Lung (tissue), 12 donors: ENCODE measurements around the gene SYNGR3. TPM values are rescaled to one million over a fixed set of nuclear protein-coding genes. Genes with fewer than 3 reads are reported as not detected.

Experiments
- ATAC-seq: fragments of 200-7000 bp; cut with Tn5 transposase; one replicate; pipeline ENCODE4 v1.9.1; 2020; ENCODE audit warnings: moderate number of reproducible peaks; ENCODE audit not compliant: insufficient read depth, low FRiP score
- DNase-seq, 3 donors: peaks; one replicate each; pipeline ENCODE4 v3.0.0-alpha.2; 2013 to 2017
- H3K27ac ChIP-seq, 2 donors: one replicate each; pipeline ENCODE4 v1.5.1; 2013; ENCODE audit warnings: mild to moderate bottlenecking in 2 of 2, moderate library complexity in 2 of 2, control low read depth in 1 of 2, inconsistent platforms in 1 of 2, low read depth in 1 of 2, low read length in 1 of 2
- H3K27me3 ChIP-seq, 3 donors: one replicate each; pipeline ENCODE4 v1.5.1; 2013; ENCODE audit warnings: low read length in 2 of 3; ENCODE audit not compliant: control insufficient read depth in 3 of 3, insufficient read depth in 3 of 3
- H3K36me3 ChIP-seq, 4 donors: one replicate each; pipeline ENCODE4 v1.5.1; 2013; ENCODE audit warnings: low read length in 4 of 4, mild to moderate bottlenecking in 1 of 4, moderate library complexity in 1 of 4; ENCODE audit not compliant: control insufficient read depth in 4 of 4, insufficient read depth in 4 of 4
- H3K4me1 ChIP-seq, 5 donors: one replicate each; pipeline ENCODE4 v1.5.1; 2013; ENCODE audit warnings: low read length in 5 of 5, mild to moderate bottlenecking in 2 of 5, moderate library complexity in 1 of 5; ENCODE audit not compliant: control insufficient read depth in 5 of 5, insufficient read depth in 5 of 5
- H3K4me3 ChIP-seq: one replicate; pipeline ENCODE4 v1.5.1; 2013; ENCODE audit warnings: mild to moderate bottlenecking, control low read depth, moderate library complexity
- H3K9ac ChIP-seq, 2 donors: one replicate each; pipeline ENCODE4 v1.5.1; 2013; ENCODE audit warnings: low read length in 2 of 2, control low read depth in 1 of 2; ENCODE audit not compliant: insufficient read depth in 1 of 2
- H3K9me3 ChIP-seq, 4 donors: one replicate each; pipeline ENCODE4 v1.5.1; 2013; ENCODE audit warnings: low read length in 3 of 4, mild to moderate bottlenecking in 1 of 4, moderate library complexity in 1 of 4; ENCODE audit not compliant: control insufficient read depth in 4 of 4, insufficient read depth in 3 of 4
- CTCF ChIP-seq: IDR thresholded peaks from 2 replicates; pipeline ENCODE4 v1.5.1; 2012; ENCODE audit warnings: mild to moderate bottlenecking; ENCODE audit errors: control extremely low read depth, extremely low read depth
- WGBS, 2 donors: extraction: QIAGEN DNeasy Blood & Tissue Kit; methylation state at CpG; one replicate each; pipeline ENCODE4 v1.1.7; 2013; 5-methylcytosine and 5-hydroxymethylcytosine counted together
- polyA plus RNA-seq, 2 donors: library from polyadenylated mRNA; stranded (reverse); fragments of 200-250 nt; gene quantifications; one replicate each; pipeline ENCODE4 v1.2.1, GENCODE V29; 2013
- total RNA-seq, 2 donors: library from RNA; depleted of rRNA in 1 of 2; stranded (reverse); fragments of >200 nt in 1 of 2; gene quantifications; one replicate each; pipeline ENCODE4 v1.2.1, GENCODE V29; 2014 to 2021
- donor health status: control.
- donor health status: control.
- donor health status: Bipolar disorder and iron deficiency.
- donor health status: healthy.
- donor health status: DM: yes; HTN: yes; CAD: no.

The SYNGR3 gene
- total and polyA plus RNA-seq, 4 donors: 0.10 to 0.69 (median 0.43) TPM

DNA sequence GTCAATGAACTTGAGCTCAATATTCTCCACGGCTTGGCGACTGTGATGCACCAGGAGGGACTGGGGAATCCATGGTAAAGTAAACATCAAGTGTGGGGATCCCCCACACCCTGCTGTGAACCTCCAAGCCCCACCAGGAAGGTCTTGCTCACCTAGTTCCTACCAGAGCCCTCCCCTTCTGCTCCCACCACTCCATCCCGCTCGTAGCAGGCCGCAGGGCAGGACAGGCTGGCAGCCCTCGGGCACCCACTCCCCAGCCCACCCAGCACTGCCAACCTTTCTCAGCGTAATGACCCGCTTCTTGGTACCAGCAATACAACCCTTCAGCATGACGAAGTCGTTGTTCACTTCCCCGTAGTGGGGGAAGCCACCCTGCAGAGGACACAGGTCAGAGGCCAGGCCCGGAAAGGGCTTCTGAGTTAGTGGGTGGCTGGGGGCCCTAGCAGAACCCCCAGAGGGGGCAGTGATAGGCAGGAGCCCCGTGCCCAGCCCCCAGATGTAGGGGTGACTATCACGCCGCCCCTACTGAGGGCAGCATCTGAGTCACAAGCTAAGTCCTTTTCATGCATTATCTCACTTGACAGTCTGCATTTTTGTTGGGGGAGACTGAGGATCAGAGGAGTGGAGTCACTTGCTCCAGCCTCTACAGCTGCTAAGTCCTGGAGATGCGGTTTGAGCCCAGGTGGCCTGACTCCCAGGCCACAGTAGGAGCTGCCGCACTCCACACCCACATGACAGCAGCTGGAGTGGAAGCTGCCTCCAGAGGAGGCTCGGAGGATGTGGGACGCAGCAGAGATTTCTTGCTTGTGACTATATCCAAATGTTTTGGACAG lies 44.0 kb upstream of the SYNGR3 start:
- H3K36me3 ChIP-seq: peaks cover 0 to 5% (median 0%) of the 10 kb centered on the region in 4 donors
- no peaks in the 10 kb centered on the region for H3K27me3 ChIP-seq
- H3K27ac ChIP-seq: no peak overlapping the region
- DNase-seq (no peak), ATAC-seq (no peak)
- no peaks in the 10 kb centered on the region for H3K9me3 ChIP-seq
- H3K4me1 ChIP-seq: peaks cover 0 to 12% (median 7%) of the 10 kb centered on the region in 5 donors
- TF ChIP-seq CTCF: no peak
- no peak overlapping the region for H3K4me3 ChIP-seq
- WGBS, 2 donors: 83 to 89% methylated on average over 19 of the region's 19 CpGs
- no peak overlapping the region for H3K9ac ChIP-seq

DNA sequence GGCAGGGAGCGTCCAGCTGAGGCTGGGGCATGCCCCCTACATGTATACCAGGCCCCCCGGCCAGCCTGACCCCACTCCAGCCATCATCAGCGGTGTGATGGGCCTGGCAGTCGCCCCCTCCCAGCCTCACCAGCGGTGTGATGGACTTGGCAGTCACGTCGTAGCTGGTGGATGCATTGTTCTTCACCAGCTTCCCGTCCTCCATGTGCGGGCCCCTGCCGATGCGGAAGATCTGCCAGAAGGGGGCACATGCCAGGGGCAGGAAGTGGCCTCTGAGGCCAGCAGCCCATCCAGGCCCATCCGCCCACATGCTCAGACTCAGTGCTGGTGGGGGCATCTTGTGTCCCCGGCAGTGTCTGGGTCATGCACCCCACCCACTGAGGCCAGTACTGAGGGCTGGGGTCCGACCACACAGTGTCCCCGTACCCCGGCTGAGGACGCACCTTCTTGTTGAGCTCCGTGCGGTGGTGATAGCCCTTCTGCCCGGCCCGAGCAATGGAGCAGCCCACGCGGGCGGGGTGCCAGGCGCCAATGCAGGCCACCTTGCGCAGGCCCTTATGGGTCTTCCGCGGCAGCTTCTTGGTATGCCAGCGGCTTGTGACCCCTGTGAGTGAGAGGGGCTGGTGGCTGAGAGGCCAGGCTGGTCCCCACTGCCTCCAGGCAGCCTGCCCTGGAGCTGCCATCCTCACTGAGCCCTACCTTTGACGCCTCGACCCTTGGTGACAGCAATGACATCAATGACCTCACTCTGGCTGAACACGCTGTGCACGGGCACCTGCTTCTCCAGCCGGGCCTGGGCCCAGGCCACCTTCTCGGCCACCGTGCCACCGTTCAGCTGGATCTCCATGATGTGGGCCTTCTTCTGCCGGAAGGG lies 43.0 kb upstream of the SYNGR3 start:
- Histone ChIP-seq H3K27ac (no peak overlapping the region), H3K4me3 (no peak overlapping the region), H3K9me3 (no peaks in the 10 kb centered on the region), H3K36me3 (no peaks in the 10 kb centered on the region), H3K27me3 (no peaks in the 10 kb centered on the region), H3K9ac (no peak overlapping the region), H3K4me1 (peaks cover 0 to 10% (median 5%) of the 10 kb centered on the region in 5 donors)
- 84 to 88% methylated on average over 38 of the region's 38 CpGs for WGBS, 2 donors
- DNase-seq: no peak
- ATAC-seq: no peak
- TF ChIP-seq CTCF: no peak

DNA sequence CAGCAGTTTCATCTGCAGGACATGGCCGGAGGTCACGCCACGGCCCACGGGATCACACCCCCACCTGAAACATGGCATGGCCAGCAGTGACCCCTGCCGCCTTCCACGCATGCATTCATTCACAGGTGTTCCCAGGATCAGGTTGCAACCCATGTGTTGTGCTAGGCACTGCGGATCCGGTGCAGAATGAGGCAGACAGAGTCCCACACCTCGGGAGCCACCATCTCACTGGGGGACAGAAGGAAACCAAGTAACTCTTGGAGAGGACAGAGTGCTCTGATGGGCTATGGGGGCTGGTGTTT lies 42.5 kb upstream of the SYNGR3 start:
- ATAC-seq: no peak
- no peaks in the 10 kb centered on the region for H3K9me3 ChIP-seq
- peaks cover 0 to 4% (median 1%) of the 10 kb centered on the region in 5 donors for H3K4me1 ChIP-seq
- no peak overlapping the region for H3K27ac ChIP-seq
- H3K27me3 ChIP-seq: no peaks in the 10 kb centered on the region
- no peaks in the 10 kb centered on the region for H3K36me3 ChIP-seq
- 86 to 95% methylated on average over 9 of the region's 9 CpGs for WGBS, 2 donors
- no peak for TF ChIP-seq CTCF
- H3K9ac ChIP-seq: no peak overlapping the region
- no peak for DNase-seq
- no peak overlapping the region for H3K4me3 ChIP-seq
